Lower lobe of right lung (tissue), 2 donors: ENCODE results near the gene ZNF644. TPM values are rescaled to one million over a fixed set of nuclear protein-coding genes. Genes with fewer than 3 reads are reported as not detected.

Experiments used
- ATAC-seq, 2 donors: fragments of 200-7000 bp; cut with Tn5 transposase; one replicate each; pipeline ENCODE4 v1.9.1; 2020 to 2022; ENCODE audit warnings: mild to moderate bottlenecking in 2 of 2, moderate library complexity in 2 of 2
- DNase-seq: peaks from one replicate; pipeline ENCODE4 v3.0.0-alpha.2; 2020
- H3K27ac ChIP-seq: fragments of 200-600 bp; one replicate; pipeline ENCODE4 v1.8.0; 2022
- H3K27me3 ChIP-seq: fragments of 200-600 bp; one replicate; pipeline ENCODE4 v1.8.0; 2022; ENCODE audit warnings: low read depth
- H3K36me3 ChIP-seq: fragments of 200-600 bp; one replicate; pipeline ENCODE4 v1.8.0; 2022; ENCODE audit warnings: mild to moderate bottlenecking
- H3K4me1 ChIP-seq: fragments of 200-600 bp; one replicate; pipeline ENCODE4 v1.8.0; 2022
- H3K4me3 ChIP-seq: fragments of 200-600 bp; one replicate; pipeline ENCODE4 v1.8.0; 2022; ENCODE audit warnings: mild to moderate bottlenecking
- H3K9me3 ChIP-seq: fragments of 200-600 bp; one replicate; pipeline ENCODE4 v1.8.0; 2022
- intact Hi-C: fragments of 100-400 bp; cut with DNase I; formaldehyde crosslinking; loops from one replicate; pipeline ENCODE4 v1.11.0; 2022
- total RNA-seq: library from RNA; stranded (reverse); fragmentation: NEBNext Ultra II Directional; extraction: Animal tissue kit (Norgen Biotek cat#: 25700); gene quantifications from one replicate; pipeline ENCODE4 v1.2.1, GENCODE V29; 2021
- TF ChIP-seq, protein P1 (sequence below): fragments of 200-600 bp; IDR thresholded peaks from one replicate; pipeline ENCODE4 v1.8.0; 2022; ENCODE audit warnings: antibody characterized with exemption, mild to moderate bottlenecking
- donor health status: DM: no; HTN: yes; CAD: no; lungs with severe emphysema.

The ZNF644 gene
- total RNA-seq, 1 donor from 2014 or later: 54.7 TPM

DNA sequence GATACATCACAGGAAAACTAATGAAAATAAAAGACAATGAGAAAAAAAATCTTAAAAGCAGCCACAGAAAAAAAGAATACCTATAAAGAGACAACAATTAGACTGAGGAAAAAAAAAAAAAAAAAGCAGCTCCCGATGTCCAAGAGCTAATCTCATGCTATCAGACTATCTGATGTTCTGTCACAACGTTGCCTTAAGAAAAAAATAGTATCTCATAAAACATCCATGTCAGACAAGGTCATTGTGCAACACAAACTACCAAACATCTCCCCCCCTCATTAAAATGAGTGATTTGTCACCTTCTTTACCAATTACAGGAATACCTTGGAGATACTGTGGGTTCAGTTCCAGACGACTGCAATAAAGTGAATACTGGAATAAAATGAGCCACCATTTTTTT, 68.9 kb downstream of the ZNF644 start:
- intact Hi-C loops: no loop called here
- H3K4me1 ChIP-seq: peaks cover 3% of the 10 kb centered on the region
- H3K9me3 ChIP-seq: no peaks in the 10 kb centered on the region
- no peak overlapping the region for H3K27ac ChIP-seq
- no peaks in the 10 kb centered on the region for H3K27me3 ChIP-seq
- DNase-seq (no peak), ATAC-seq (no peak)
- H3K36me3 ChIP-seq: no peaks in the 10 kb centered on the region
- no peak overlapping the region for H3K4me3 ChIP-seq
- TF ChIP-seq, protein P1, sequence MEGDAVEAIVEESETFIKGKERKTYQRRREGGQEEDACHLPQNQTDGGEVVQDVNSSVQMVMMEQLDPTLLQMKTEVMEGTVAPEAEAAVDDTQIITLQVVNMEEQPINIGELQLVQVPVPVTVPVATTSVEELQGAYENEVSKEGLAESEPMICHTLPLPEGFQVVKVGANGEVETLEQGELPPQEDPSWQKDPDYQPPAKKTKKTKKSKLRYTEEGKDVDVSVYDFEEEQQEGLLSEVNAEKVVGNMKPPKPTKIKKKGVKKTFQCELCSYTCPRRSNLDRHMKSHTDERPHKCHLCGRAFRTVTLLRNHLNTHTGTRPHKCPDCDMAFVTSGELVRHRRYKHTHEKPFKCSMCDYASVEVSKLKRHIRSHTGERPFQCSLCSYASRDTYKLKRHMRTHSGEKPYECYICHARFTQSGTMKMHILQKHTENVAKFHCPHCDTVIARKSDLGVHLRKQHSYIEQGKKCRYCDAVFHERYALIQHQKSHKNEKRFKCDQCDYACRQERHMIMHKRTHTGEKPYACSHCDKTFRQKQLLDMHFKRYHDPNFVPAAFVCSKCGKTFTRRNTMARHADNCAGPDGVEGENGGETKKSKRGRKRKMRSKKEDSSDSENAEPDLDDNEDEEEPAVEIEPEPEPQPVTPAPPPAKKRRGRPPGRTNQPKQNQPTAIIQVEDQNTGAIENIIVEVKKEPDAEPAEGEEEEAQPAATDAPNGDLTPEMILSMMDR: no peak

DNA sequence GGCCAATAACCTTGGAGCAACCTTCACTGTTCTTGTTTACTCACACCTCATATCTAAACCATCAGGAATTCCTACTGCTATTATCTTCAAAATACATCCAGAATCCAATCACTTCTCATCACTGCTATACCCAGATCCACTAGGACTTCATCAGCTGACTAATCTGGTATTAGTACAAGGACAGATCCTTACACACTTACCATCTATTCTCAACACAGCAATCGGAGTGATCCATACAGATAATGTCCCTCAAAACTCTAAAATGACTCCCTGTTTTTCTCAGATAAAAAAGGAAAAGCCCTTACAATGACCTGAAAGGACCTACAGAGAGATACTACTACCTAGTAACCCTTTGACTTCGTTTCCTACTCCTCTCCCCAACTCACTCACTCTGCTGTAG, 70.8 kb downstream of the ZNF644 start:
- H3K9me3 ChIP-seq: no peaks in the 10 kb centered on the region

DNA sequence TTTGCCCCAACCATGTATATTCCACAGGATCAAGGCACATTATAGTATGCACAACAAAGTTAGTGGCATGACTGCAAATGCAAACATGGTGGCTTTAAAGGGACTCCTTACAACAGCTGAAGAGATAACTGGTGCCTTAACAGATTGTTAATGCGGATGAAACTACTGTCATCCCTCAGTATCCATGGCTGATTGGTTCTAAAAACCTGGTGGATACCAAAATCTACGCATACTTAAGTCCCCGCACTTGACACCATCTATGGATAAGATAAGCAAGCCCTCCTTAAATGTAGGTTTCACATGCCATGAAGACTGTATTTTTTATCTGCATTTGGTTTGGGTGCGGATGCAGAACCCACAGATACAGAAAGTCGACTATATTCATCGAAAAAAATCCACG, 73.5 kb downstream of the ZNF644 start:
- Histone ChIP-seq H3K27ac (no peak overlapping the region), H3K27me3 (no peaks in the 10 kb centered on the region), H3K36me3 (no peaks in the 10 kb centered on the region), H3K9me3 (no peaks in the 10 kb centered on the region), H3K4me1 (peaks cover 10% of the 10 kb centered on the region), H3K4me3 (no peak overlapping the region)
- intact Hi-C loops: no loop called here
- no peak for ATAC-seq
- TF ChIP-seq, protein P1: no peak
- DNase-seq: no peak

More for the DNA sequence above, 70.8 kb downstream of the ZNF644 start:
- H3K27ac ChIP-seq: no peak overlapping the region
- ATAC-seq: no peak
- TF ChIP-seq, protein P1: no peak
- H3K4me3 ChIP-seq: no peak overlapping the region
- intact Hi-C loops: no loop called here
- peaks cover 10% of the 10 kb centered on the region for H3K4me1 ChIP-seq
- no peak for DNase-seq
- no peaks in the 10 kb centered on the region for H3K36me3 ChIP-seq
- no peaks in the 10 kb centered on the region for H3K27me3 ChIP-seq

DNA sequence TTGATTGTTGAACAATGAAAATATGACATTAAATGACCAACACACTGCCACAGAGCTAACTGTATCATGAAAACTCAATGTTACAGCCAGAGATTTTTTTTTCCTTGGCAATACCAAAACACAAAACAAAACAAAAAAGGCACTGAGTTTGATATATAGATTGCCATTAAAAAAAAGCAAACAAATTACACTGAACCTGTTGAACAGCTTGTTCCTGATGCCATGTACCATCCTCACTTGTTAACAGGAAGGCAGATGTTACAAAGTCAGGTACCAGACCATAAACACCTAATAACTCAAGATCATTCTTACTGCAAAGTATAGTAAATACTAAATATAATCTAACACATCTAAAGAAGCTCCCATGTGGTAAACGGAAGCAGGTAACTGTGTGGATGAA, 75.2 kb downstream of the ZNF644 start:
- no peak for ATAC-seq
- no peaks in the 10 kb centered on the region for H3K9me3 ChIP-seq
- TF ChIP-seq, protein P1: no peak
- H3K27ac ChIP-seq: no peak overlapping the region
- H3K27me3 ChIP-seq: no peaks in the 10 kb centered on the region
- H3K4me3 ChIP-seq: no peak overlapping the region
- H3K36me3 ChIP-seq: no peaks in the 10 kb centered on the region
- intact Hi-C loops: no loop called here
- no peak for DNase-seq
- H3K4me1 ChIP-seq: peaks cover 10% of the 10 kb centered on the region

DNA sequence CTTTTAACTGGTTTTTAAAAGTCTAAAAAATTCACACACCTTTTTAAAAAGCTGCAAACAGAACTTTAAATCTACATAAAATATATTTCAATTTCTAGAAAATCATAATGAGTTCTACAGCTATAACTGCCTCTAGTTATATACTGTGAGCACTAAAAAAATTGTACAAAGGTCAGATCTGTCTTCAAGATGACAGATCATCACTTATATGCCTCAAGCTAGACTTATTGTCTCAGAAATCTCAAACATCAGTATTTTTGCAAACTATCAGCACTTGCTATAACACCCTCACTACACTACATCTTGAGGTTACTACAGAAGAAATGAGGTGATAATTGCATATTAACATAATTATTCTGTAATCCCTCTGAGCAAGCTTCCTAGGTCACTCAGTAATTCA, 76.5 kb downstream of the ZNF644 start:
- no peak overlapping the region for H3K27ac ChIP-seq
- peaks cover 10% of the 10 kb centered on the region for H3K4me1 ChIP-seq
- H3K9me3 ChIP-seq: no peaks in the 10 kb centered on the region
- TF ChIP-seq, protein P1: no peak
- peaks cover 6% of the 10 kb centered on the region for H3K36me3 ChIP-seq
- H3K27me3 ChIP-seq: no peaks in the 10 kb centered on the region
- intact Hi-C loops: no loop called here
- no peak overlapping the region for H3K4me3 ChIP-seq
- no peak for ATAC-seq
- DNase-seq: no peak

DNA sequence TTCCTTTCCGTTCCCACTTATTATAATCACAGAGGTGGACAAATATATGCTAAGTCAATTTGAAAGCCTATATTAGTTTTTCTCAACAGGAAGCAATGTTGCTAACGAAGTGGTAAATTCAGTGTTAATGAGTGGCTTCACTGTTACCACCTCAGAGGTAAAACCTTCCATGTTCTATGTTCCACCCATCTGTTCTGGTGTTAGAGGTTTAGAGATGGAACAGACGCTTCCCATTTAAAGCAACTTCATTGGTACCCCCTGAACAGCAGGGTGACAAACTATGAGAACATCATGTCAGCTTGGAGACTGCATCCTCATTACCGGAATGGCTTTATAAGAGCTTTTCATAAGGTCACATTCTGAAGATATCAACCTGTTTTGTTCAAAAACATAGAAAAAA, 77.9 kb downstream of the ZNF644 start:
- ATAC-seq: no peak
- no peaks in the 10 kb centered on the region for H3K9me3 ChIP-seq
- peaks cover 15% of the 10 kb centered on the region for H3K36me3 ChIP-seq
- DNase-seq: no peak
- no peak overlapping the region for H3K27ac ChIP-seq
- H3K4me1 ChIP-seq: peaks cover 10% of the 10 kb centered on the region
- no peaks in the 10 kb centered on the region for H3K27me3 ChIP-seq
- intact Hi-C loops: no loop called here
- TF ChIP-seq, protein P1: no peak
- H3K4me3 ChIP-seq: no peak overlapping the region
